ENCODE data around the gene TAF11L2. TPM values are rescaled to one million over a fixed set of nuclear protein-coding genes. Genes with fewer than 3 reads are reported as not detected.
"Not testable (repeated sequence)": the region's sequence is repeated elsewhere in the genome, so short reads cannot be mapped to it uniquely, and the experiment has no call there.

Gene TAF11L2
- total and polyA plus RNA-seq, 11 donors = not detected

DNA sequence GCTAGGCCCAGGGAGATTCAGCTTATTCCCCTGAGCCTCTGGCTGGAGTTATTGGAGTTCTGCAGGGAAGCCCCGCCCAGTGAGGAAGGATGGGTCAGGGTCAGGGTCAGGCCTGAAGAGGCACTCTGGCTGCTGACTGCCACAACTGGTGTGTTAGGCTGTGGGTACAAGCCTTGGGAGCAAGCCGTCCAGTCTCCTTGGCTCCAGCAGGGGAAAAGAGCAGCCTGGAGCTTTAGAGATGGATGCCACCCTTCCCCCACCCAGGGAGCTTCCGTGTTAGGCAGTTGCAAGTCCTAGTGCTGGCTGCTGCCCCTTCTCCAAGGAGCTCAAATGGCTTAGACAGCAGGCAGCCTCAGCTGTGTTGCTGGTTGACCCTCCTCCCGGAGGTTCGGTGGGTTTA lies 34.4 kb upstream of the TAF11L2 start:
- Histone ChIP-seq H3K4me3 (no peak overlapping the region), H3K27me3 (no peaks in the 10 kb centered on the region), H3K36me3 (no peaks in the 10 kb centered on the region), H3K9me3 (peaks cover 0 to 16% (median 0%) of the 10 kb centered on the region in 12 donors), H3K4me1 (no peaks in the 10 kb centered on the region), H3K27ac (no peak overlapping the region)
- intact Hi-C loops (cut with DNase I) = no loop called here
- WGBS, 4 donors = 47 to 82% (median 66%) methylated on average over 3 to 5 of the region's 5 CpGs
- no peak for ATAC-seq
- TF ChIP-seq, protein P1, sequence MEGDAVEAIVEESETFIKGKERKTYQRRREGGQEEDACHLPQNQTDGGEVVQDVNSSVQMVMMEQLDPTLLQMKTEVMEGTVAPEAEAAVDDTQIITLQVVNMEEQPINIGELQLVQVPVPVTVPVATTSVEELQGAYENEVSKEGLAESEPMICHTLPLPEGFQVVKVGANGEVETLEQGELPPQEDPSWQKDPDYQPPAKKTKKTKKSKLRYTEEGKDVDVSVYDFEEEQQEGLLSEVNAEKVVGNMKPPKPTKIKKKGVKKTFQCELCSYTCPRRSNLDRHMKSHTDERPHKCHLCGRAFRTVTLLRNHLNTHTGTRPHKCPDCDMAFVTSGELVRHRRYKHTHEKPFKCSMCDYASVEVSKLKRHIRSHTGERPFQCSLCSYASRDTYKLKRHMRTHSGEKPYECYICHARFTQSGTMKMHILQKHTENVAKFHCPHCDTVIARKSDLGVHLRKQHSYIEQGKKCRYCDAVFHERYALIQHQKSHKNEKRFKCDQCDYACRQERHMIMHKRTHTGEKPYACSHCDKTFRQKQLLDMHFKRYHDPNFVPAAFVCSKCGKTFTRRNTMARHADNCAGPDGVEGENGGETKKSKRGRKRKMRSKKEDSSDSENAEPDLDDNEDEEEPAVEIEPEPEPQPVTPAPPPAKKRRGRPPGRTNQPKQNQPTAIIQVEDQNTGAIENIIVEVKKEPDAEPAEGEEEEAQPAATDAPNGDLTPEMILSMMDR (IDR thresholded peaks at IDR 0.05) = no peak
- no peak for TF ChIP-seq POLR2A (IDR thresholded peaks at IDR 0.05)
- DNase-seq = no peak

DNA sequence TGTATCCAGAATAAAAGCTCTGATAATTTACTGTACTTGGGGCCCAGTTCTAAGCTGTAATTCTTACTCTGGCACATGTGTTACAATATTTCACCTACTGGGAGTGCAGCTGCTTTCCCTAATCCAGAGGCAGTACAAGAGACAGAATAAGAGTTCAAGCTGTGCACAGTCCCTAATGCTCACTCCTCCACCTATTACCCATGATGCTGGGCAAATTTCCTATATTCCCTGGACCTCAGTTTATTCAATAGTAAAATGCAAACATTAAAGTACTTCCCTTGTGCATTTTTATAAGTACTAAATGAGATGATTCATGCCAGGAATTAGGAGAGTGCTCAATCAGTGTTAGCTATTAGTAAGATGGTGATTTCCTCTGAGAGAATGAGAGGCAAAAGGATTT lies 28.0 kb upstream of the TAF11L2 start:
- peaks cover 0 to 9% (median 0%) of the 10 kb centered on the region in 12 donors for H3K9me3 ChIP-seq
- TF ChIP-seq POLR2A (IDR thresholded peaks at IDR 0.05) = no peak
- TF ChIP-seq, protein P1 (IDR thresholded peaks at IDR 0.05) = no peak
- no peak overlapping the region for H3K27ac ChIP-seq
- H3K27me3 ChIP-seq = no peaks in the 10 kb centered on the region
- DNase-seq (no peak), ATAC-seq (no peak)
- H3K36me3 ChIP-seq = no peaks in the 10 kb centered on the region
- H3K4me3 ChIP-seq = no peak overlapping the region
- intact Hi-C loops (cut with DNase I) = no loop called here
- no peaks in the 10 kb centered on the region for H3K4me1 ChIP-seq

DNA sequence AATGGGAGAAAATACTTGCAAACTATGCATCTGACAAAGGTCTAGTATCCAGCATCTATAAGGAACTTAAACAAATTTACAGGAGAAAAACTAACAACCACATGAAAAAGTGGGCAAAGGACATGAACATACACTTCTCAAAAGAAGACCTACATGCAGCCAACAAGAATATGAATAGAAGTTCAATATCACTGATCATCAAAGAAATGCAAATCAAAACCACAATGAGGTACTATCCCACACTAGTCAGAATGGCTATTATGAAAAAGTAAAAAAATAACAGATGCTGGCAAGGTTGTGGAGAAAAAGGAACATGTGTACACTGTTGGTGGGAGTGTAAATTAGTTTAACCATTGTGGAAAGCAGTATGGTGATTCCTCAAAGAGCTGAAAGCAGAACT lies 23.0 kb upstream of the TAF11L2 start:
- intact Hi-C loops (cut with DNase I) = not testable (repeated sequence)

DNA sequence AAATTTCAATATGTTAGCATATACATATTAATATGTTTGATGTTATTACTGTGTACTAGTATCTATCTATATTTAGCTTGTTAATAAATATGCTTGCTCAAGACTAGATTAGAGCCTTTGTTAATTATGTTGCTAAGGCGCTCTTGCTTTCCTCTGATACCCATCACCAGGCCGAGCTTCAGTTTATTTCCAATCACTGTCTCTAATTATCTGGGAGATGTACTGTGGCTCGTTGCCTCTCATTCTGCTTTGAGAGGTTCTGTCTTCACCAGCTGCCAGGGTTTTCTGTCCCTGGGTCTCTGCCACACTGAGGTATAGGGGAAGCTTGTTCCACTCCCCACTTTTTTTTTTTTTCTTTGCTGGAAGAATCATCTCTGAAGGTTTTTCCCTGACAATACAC lies 21.0 kb upstream of the TAF11L2 start:
- Histone ChIP-seq H3K27me3 (no peaks in the 10 kb centered on the region), H3K4me1 (no peaks in the 10 kb centered on the region), H3K9me3 (no peaks in the 10 kb centered on the region), H3K27ac (no peak overlapping the region), H3K4me3 (no peak overlapping the region), H3K36me3 (no peaks in the 10 kb centered on the region)
- ATAC-seq (no peak), DNase-seq (no peak)
- WGBS, 4 donors = 59 to 69% (median 64%) methylated on average over 3 of the region's 3 CpGs
- TF ChIP-seq POLR2A (IDR thresholded peaks at IDR 0.05) = no peak
- TF ChIP-seq, protein P1 (IDR thresholded peaks at IDR 0.05) = no peak
- intact Hi-C loops (cut with DNase I) = no loop called here

More for the DNA sequence above, 23.0 kb upstream of the TAF11L2 start:
- not testable (repeated sequence) for DNase-seq, H3K9me3 ChIP-seq, H3K4me3 ChIP-seq, H3K27ac ChIP-seq, H3K27me3 ChIP-seq, H3K4me1 ChIP-seq, ATAC-seq, H3K36me3 ChIP-seq

DNA sequence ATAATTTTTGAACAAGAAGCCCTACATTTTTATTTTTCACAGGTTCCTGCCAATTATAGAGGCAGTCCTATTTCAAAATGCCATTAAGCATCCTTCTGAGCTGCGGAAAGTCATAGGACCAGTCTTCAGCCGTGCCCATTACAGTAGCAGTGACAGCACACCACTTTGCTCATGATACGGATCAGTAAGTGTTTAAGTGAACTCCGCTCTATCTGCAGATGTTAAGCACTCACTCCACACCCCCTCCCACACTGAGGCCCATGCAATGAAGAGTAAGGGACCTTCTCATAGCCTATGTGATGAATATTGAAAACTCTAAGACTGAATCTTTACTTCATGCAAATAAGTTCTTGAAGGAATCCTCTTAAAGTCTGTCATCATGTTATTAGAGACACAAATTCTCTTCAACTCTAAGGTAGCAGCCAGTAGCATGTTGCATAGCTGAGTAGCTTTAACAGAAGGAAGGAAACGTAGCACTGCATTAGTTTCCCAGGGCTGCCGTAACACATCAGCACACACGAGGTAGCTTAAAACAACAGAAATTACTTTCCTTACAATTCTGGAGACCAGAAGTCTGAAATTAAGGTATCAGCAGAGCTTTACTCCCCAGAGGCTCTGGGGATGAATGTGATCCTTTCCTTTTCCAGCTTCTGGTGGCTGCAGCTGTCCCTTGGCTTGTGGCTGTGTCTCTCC lies 20.3 kb upstream of the TAF11L2 start:
- no peaks in the 10 kb centered on the region for H3K9me3 ChIP-seq
- no peak overlapping the region for H3K4me3 ChIP-seq
- 47 to 71% (median 54%) methylated on average over 7 of the region's 7 CpGs for WGBS, 4 donors
- no peaks in the 10 kb centered on the region for H3K36me3 ChIP-seq
- no peak for DNase-seq
- H3K27ac ChIP-seq = no peak overlapping the region
- intact Hi-C loops (cut with DNase I) = no loop called here
- H3K4me1 ChIP-seq = no peaks in the 10 kb centered on the region
- no peak for ATAC-seq
- TF ChIP-seq, protein P1 (IDR thresholded peaks at IDR 0.05) = no peak
- TF ChIP-seq POLR2A (IDR thresholded peaks at IDR 0.05) = no peak
- H3K27me3 ChIP-seq = no peaks in the 10 kb centered on the region
